Neural cell (in vitro differentiated cells): ENCODE data around the gene GTSF1L. TPM values are rescaled to one million over a fixed set of nuclear protein-coding genes. Genes with fewer than 3 reads are reported as not detected.

Experiments
- H2AFZ ChIP-seq: fragments of 200-600, 300-800 bp; sonication (generic), shearing (Covaris generic); 2 replicates; pipeline ENCODE4 v1.6.0; 2014; ENCODE audit warnings: low read depth, mild to moderate bottlenecking, antibody characterized with exemption, low read length, moderate library complexity
- H3F3A ChIP-seq: fragments of 200-600 bp; shearing (Covaris generic); 2 replicates; pipeline ENCODE4 v1.6.1; 2016; ENCODE audit warnings: mild to moderate bottlenecking, moderate library complexity, mixed read lengths, antibody characterized with exemption, low read length; ENCODE audit not compliant: insufficient read depth, poor library complexity, severe bottlenecking
- H3K27ac ChIP-seq: fragments of 200-600, 300-800 bp; sonication (generic), shearing (Covaris generic); 2 replicates; pipeline ENCODE4 v1.5.1; 2014; ENCODE audit warnings: mild to moderate bottlenecking, low read length, moderate library complexity
- H3K27me3 ChIP-seq: fragments of 300-800, 200-600 bp; sonication (generic), shearing (Covaris generic); 2 replicates; pipeline ENCODE4 v1.6.0; 2014; ENCODE audit warnings: mild to moderate bottlenecking, low read depth, low read length, moderate library complexity; ENCODE audit not compliant: insufficient read depth
- H3K36me3 ChIP-seq: fragments of 300-800, 200-600 bp; sonication (generic), shearing (Covaris generic); 2 replicates; pipeline ENCODE4 v1.5.1; 2014; ENCODE audit warnings: mild to moderate bottlenecking, antibody characterized with exemption, low read length, moderate library complexity; ENCODE audit not compliant: insufficient read depth
- H3K4me2 ChIP-seq: fragments of 300-800, 200-600 bp; sonication (generic), shearing (Covaris generic); 2 replicates; pipeline ENCODE4 v1.6.0; 2014; ENCODE audit warnings: mild to moderate bottlenecking, low read length
- H3K4me3 ChIP-seq: fragments of 300-800, 200-600 bp; sonication (generic), shearing (Covaris generic); 2 replicates; pipeline ENCODE4 v1.5.1; 2014; ENCODE audit warnings: mild to moderate bottlenecking, low read length, moderate library complexity
- H3K79me2 ChIP-seq: fragments of 200-600 bp; shearing (Covaris generic); replicated peaks from 2 replicates; pipeline ENCODE4 v1.6.0; 2014; ENCODE audit warnings: mild to moderate bottlenecking, low read length, moderate library complexity; ENCODE audit not compliant: insufficient read depth
- H3K9ac ChIP-seq: fragments of 300-800, 200-600 bp; sonication (generic), shearing (Covaris generic); 2 replicates; pipeline ENCODE4 v1.6.1; 2016; ENCODE audit warnings: mild to moderate bottlenecking, low read length, mixed read lengths
- H3K9me2 ChIP-seq: fragments of 200-600 bp; shearing (Covaris generic); 2 replicates; pipeline ENCODE4 v1.6.1; 2016; ENCODE audit warnings: mild to moderate bottlenecking, low read length, mixed read lengths; ENCODE audit not compliant: insufficient read depth
- H3K9me3 ChIP-seq: fragments of 200-600, 300-800 bp; sonication (generic), shearing (Covaris generic); 2 replicates; pipeline ENCODE4 v1.6.1; 2016; ENCODE audit warnings: mild to moderate bottlenecking, mixed run types, low read length, moderate library complexity, mixed read lengths
- H4K20me1 ChIP-seq: fragments of 200-600 bp; shearing (Covaris generic); 2 replicates; pipeline ENCODE4 v1.6.1; 2016; ENCODE audit warnings: mild to moderate bottlenecking, mixed run types; ENCODE audit not compliant: insufficient read depth
- CTCF ChIP-seq: fragments of 450-650 bp; IDR thresholded peaks from 2 replicates; pipeline ENCODE4 v1.5.1; 2014; ENCODE audit warnings: antibody characterized with exemption, mild to moderate bottlenecking, moderate library complexity; ENCODE audit not compliant: poor library complexity, severe bottlenecking
- EZH2 ChIP-seq: fragments of 200-600, 300-800 bp; shearing (Covaris generic), sonication (generic); IDR thresholded peaks from 2 replicates; pipeline ENCODE4 v1.6.1; 2014; ENCODE audit warnings: antibody characterized with exemption, low read length, borderline replicate concordance, mild to moderate bottlenecking; ENCODE audit not compliant: insufficient read depth, poor library complexity, severe bottlenecking
- POLR2AphosphoS5 ChIP-seq: IDR thresholded peaks from 2 replicates; pipeline ENCODE4 v1.6.1; 2012
- RAD21 ChIP-seq: fragments of 450-650 bp; conservative IDR thresholded peaks from 2 replicates; pipeline ENCODE4 v1.6.1; 2014; ENCODE audit warnings: antibody characterized with exemption, mild to moderate bottlenecking, moderate library complexity
- SMC3 ChIP-seq: fragments of 450-650 bp; conservative IDR thresholded peaks from 2 replicates; pipeline ENCODE4 v1.6.1; 2014; ENCODE audit warnings: antibody characterized with exemption, mild to moderate bottlenecking, moderate library complexity; ENCODE audit not compliant: poor library complexity
- TAF1 ChIP-seq: IDR thresholded peaks from 2 replicates; pipeline ENCODE4 v1.6.1; 2012; ENCODE audit warnings: low read depth
- polyA plus RNA-seq: library from polyadenylated mRNA; depleted of rRNA; stranded (reverse); fragments of >200 nt; gene quantifications from 2 replicates; pipeline ENCODE4 v1.2.3, GENCODE V29; 2014
- TF ChIP-seq, protein P1 (sequence below): IDR thresholded peaks from 2 replicates; pipeline ENCODE4 v1.6.1; 2012; ENCODE audit warnings: borderline replicate concordance

Gene GTSF1L
- polyA plus RNA-seq, 1 donor from 2014 or later: not detected

GRCh38 chr20:43731469-43731868 lies 4.7 kb upstream of the GTSF1L start:
- H3K4me3 ChIP-seq: no peak overlapping the region
- no peaks in the 10 kb centered on the region for H3F3A ChIP-seq
- H3K27ac ChIP-seq: no peak overlapping the region
- H3K36me3 ChIP-seq: no peaks in the 10 kb centered on the region
- TF ChIP-seq POLR2AphosphoS5 (no peak), TAF1 (no peak), EZH2 (no peak), SMC3 (no peak), CTCF (no peak)
- TF ChIP-seq, protein P1, sequence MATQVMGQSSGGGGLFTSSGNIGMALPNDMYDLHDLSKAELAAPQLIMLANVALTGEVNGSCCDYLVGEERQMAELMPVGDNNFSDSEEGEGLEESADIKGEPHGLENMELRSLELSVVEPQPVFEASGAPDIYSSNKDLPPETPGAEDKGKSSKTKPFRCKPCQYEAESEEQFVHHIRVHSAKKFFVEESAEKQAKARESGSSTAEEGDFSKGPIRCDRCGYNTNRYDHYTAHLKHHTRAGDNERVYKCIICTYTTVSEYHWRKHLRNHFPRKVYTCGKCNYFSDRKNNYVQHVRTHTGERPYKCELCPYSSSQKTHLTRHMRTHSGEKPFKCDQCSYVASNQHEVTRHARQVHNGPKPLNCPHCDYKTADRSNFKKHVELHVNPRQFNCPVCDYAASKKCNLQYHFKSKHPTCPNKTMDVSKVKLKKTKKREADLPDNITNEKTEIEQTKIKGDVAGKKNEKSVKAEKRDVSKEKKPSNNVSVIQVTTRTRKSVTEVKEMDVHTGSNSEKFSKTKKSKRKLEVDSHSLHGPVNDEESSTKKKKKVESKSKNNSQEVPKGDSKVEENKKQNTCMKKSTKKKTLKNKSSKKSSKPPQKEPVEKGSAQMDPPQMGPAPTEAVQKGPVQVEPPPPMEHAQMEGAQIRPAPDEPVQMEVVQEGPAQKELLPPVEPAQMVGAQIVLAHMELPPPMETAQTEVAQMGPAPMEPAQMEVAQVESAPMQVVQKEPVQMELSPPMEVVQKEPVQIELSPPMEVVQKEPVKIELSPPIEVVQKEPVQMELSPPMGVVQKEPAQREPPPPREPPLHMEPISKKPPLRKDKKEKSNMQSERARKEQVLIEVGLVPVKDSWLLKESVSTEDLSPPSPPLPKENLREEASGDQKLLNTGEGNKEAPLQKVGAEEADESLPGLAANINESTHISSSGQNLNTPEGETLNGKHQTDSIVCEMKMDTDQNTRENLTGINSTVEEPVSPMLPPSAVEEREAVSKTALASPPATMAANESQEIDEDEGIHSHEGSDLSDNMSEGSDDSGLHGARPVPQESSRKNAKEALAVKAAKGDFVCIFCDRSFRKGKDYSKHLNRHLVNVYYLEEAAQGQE: no peak
- no peaks in the 10 kb centered on the region for H3K9me2 ChIP-seq
- H2AFZ ChIP-seq: no peak overlapping the region
- H3K9ac ChIP-seq: no peak overlapping the region
- H4K20me1 ChIP-seq: no peaks in the 10 kb centered on the region
- H3K27me3 ChIP-seq: no peaks in the 10 kb centered on the region
- no peak overlapping the region for H3K4me2 ChIP-seq
- no peaks in the 10 kb centered on the region for H3K9me3 ChIP-seq
- no peaks in the 10 kb centered on the region for H3K79me2 ChIP-seq

- Histone ChIP-seq H3K36me3 (no peaks in the 10 kb centered on the region), H2AFZ (no peak overlapping the region), H3K9me2 (no peaks in the 10 kb centered on the region), H3K9ac (no peak overlapping the region), H3K27me3 (no peaks in the 10 kb centered on the region), H3K9me3 (no peaks in the 10 kb centered on the region), H3K79me2 (no peaks in the 10 kb centered on the region), H3K4me3 (no peak overlapping the region), H3F3A (no peaks in the 10 kb centered on the region), H3K27ac (no peak overlapping the region), H4K20me1 (no peaks in the 10 kb centered on the region), H3K4me2 (no peak overlapping the region)
- TF ChIP-seq POLR2AphosphoS5: no peak
- no peak for TF ChIP-seq RAD21
- TF ChIP-seq TAF1: no peak
- no peak for TF ChIP-seq SMC3
- TF ChIP-seq, protein P1: no peak
- TF ChIP-seq EZH2: no peak
Measured at GRCh38 chr20:43728686-43729255, 2.0 kb upstream of the GTSF1L start.
